NCI-H2081 treated with DMSO at 0.1 percent for 48 hours (cell line): ENCODE measurements around the gene VPREB3.

Source experiments
- DNase-seq: peaks from one replicate; lab custom pipeline; 2025; lab: John Stamatoyannopoulos, UW

Gene VPREB3, protein sequence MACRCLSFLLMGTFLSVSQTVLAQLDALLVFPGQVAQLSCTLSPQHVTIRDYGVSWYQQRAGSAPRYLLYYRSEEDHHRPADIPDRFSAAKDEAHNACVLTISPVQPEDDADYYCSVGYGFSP

DNA sequence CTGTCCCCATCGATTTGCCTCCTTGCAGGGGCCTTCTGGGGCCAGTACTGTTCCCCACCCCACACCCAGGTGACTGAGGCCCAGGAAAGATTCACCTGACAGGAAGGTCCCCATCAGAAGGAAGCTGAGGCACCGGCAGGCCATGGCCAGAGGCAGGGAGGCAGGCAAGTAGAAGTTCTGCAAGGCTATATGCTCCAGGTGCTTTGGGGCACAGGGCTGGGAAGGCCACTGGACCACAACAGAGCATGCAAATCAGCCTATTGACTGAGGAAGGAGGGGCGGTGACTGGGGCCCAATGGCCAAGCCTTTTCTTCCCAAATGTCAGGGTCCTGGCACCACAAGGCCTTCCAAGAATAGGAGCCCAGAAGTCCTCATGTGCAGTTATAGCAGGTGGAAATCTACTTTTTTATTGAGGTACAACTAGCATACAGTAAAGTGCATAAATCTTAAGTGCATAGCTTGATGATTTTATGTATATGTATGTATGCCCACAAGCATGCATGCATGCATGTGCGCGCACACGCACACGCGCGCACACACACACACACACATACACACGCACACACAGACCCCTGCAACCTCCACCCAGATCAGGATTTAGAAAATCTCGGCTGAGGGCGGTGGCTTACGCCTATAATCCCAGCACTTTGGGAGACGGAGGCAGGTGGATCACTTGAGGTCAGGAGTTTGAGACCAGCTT, at the start of gene VPREB3:
VPREB3 (minus strand) TSS at position 206 of the 700 bp plus-strand sequence; CDS start at position 144, 62 bp downstream.
- DNase-seq, result no peak

DNA sequence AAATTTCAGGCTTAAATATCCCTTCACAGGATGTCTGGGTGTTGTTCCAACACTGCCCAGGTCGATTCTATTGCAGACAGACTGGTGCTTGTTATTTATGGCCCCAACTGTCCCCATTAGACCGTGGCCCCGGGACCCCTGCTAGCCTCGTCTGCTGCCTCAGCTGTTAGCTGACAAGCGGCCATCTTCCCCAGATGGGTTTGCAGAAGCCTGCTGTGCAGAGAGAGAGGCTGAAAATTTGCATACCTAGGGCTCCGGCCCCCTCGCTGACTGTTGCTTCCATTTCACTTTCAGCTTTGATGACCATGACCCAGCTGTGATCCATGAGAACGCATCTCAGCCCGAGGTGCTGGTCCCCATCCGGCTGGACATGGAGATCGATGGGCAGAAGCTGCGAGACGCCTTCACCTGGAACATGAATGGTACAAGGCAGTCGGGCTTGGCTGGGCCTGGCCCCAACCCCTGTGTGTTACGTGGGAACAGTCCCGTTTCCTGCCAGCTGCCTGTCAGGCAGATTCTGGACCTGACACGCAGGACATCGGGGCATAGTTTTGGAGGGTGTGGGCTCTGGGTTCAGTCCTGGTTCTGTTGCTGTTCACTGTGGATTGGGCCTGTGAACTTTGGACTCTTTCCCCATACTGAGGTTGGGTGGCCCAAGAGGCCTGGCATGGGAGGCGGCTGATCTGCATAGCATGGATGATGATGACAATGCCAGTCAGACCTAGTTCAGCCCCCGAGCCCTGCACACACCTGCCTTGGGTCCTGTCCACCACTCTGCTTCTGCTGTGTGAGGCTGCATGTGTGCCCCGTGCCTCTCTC, 49.0 kb upstream of the VPREB3 start:
- DNase-seq, result no peak

DNA sequence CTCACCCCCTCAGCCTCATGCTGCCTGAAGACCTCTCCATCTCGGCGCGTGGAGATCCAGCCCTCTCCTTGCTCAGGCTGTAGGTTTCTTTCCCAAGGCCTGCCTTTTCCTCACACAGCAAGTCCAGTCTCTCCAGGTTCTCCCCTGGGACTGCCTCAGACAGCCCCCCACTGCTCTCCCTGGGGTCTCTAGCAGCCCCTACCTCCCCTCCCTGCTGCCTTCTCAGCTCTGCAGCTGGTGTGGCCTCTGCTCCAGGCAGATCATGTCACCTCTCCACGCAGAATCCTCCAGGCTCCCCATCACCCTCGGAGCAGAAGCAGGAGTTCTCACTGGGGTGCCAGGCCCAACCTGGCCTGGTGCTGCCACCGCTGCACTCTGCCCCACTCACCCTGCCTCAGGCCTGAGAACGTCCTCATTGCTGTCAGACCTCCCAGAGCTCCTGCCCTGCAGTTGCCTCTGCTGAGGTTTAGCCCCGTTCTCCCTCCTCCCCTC, 47.7 kb upstream of the VPREB3 start:
- no peak for DNase-seq

DNA sequence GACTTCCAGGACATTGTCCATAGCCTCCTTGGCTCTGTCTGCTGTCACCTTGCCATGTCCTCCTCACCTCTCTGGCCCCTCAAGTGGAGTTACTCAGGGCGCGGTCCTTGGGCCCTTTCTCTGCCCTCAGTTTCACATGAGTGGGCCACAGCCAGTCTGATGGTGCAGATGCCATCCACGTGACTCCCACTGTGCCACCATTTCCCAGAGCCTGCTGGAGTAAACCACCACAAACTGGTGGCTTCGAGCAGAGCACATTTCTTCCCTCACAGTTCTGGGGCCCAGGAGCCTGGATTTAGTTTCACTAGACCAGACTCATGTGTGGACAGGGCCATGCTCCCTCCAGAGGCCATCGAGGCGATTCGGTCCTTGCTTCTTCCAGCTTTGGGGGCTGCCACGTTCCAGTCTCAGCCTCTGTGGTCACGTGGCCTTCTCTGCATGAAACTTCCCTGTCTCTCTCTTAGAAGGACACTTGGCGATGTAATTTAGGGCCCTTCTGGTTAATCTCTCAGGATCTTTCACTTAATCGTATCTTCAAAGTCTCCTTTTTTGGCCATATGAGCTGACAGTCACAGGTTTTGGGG, 47.1 kb upstream of the VPREB3 start:
- DNase-seq, result no peak

DNA sequence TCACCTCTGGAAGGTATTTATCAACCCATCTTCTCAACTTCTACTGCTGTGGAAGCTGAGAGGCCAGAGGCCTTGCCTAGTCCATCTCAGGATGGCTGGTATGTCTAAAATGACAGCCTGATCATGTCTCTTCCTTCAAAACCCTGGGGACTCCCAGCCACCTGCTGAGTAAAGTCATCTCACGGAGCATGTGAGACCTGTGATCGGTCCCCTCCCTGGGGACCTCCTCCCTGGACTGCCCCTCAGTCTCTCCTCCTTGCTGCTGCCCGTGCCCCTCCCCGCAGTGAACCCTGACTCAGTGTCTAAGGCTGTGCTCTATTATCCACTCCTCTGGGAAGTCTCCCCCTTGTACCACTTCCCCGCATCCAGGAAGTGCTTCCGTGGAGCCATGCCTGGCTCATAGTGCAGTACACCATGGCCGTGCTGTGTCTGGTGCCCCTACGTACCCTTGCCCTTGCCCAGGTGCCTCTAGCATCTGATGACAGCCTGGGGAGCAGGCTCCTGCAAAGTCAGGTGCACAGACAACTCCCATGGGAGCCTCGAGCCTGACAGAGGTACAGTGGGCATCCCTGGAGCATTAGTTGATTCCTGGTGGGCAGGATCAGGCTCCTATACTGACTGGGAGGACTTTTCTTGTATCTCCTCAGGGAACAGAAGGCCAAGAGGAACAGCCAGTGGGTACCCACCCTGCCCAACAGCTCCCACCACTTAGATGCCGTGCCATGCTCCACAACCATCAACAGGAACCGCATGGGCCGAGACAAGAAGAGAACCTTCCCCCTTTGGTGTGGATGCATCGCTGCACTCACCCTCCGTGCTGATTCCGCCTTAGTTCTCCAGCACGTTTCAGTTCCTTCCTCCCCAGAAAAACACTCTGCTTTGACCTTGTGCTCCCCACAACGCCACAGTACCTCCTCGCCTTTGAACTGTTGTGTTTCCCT, 46.3 kb upstream of the VPREB3 start:
- DNase-seq, result no peak

DNA sequence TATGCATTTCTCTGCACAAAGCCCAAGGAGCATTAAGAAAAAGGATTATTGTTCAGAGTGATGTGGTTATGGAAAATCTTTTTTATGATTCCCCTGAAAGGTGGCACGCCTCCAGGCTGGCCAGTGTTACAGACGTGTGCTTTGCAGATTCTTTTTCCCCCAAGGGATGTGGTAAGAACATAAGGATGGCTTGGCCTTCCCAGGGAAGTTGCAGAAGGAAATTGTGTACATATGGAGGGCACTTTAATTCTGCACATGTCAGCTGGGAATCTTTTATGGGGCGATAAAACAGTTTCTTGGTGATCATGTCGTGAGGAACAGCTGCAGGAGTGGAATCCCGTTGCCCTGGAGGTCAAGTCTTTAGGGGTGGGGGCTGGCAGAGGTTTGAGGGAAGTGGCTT, 42.2 kb upstream of the VPREB3 start:
- no peak for DNase-seq

DNA sequence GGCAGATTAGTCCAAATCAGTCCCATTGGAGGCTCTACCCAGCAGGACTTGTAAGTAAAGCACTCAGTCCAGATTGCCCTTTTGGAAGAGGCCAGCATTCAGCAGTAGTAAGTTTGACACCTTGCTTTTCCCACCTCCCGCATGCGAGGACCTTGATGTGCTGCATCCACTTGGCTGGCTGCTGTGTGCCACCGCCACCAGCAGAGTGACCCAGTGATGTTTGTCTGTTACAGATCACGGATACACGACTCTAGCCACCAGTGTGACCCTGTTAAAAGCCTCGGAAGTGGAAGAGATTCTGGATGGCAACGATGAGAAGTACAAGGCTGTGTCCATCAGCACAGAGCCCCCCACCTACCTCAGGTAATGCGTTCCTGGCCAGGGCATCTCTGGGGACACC, 39.1 kb upstream of the VPREB3 start:
- no peak for DNase-seq

DNA sequence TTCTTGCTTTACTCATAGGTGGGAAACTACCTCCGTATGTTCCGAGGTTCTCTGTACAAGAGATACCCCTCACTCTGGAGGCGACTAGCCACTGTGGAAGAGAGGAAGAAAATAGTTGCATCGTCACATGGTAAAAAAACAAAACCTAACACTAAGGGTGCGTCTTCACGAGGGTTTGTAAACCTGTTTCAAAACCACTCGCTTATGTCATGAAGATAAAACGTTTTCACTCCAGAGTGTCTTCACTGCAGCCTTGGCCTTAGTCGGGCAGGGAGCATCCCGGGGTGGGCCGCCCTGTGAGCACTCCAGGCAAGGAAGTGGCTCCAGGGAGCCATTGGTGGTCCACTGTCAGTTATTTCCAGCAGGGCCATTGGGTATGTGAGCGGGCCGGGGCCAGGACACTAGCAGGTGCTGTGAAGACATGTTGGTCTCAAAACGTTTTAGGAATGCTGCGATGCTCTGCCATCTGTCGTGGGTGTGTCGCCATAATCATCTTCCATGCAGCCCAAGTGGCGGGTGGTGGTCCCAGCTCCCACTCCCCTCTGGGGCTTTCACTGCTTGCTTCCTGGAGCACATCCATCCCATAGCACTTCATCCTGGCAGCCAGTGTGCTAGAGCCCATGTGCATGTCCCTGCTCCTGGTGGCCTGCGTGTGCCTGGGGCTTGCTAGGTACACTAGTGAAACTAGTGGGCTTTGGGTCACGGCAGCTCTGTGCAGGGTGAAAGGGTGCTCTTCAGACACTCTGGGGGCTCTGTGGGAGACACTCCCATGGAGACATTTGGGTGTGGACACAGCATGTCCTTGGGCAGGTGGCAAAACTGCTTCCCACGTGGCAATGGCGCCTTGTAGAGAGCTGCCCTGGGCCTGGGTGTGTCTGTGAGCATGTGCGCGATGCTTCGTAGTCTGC, 37.8 kb upstream of the VPREB3 start:
- DNase-seq, result no peak

DNA sequence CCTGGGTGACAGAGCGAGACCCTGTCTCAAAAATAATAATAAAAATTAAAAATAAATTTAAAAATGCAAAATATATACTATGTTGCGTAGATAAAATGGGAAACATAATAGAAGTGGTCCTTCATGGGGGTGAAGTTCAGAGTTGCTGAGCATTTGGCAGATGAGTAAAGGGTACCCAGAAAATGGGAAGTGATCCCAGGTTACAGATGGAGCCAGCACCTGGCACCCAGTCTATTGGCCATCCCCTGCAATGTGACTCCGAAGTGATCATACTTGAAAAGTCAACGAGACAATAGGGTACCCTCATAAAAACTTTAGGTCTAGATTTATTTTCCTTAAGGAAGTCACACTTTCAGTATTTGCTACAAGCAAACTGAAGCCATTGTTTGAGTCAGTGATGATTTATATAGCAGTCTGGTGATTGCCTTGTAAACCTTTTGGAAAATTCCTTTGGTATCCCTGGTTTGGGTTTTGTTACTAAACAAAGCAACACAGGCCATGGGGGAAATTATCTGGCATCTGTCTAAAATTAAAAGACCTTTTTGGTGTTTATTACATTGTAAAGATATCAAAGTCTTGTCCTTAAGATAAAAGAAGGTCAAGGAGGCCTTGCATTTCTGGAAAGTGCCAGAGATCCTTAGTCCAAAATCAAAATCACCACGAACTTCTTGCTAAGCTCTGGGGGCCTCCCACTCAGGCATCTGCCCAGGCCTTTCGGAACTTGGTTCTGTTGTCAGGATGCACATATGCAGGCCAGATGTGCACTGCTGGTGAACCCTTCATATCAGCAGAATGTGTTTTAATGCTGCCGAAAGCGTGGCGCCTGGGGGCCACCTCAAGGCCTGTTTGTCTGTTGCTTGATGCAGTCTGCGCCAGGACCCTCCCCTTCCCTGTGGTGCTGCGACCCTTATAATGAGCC, 36.9 kb upstream of the VPREB3 start:
- DNase-seq, result no peak

DNA sequence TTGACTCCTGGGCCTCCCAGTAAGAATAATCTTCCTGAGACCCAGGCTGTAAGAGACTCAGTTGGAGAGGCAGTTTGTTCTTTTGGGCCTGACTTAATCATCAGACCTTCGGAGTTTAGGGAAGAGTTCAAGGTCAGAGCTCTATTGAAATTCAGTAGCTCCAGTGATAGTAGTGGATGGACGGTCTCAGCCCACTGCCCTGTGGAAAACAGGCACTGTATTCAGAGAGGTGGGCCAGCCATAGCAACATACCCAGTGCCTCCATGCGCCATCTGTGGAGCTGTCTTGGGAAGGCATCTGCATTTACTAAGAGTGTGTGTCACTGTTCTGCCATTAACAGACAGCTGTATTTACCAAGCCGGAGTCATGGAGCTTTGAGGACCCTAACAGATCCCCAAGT, 35.4 kb upstream of the VPREB3 start:
- DNase-seq, result no peak

DNA sequence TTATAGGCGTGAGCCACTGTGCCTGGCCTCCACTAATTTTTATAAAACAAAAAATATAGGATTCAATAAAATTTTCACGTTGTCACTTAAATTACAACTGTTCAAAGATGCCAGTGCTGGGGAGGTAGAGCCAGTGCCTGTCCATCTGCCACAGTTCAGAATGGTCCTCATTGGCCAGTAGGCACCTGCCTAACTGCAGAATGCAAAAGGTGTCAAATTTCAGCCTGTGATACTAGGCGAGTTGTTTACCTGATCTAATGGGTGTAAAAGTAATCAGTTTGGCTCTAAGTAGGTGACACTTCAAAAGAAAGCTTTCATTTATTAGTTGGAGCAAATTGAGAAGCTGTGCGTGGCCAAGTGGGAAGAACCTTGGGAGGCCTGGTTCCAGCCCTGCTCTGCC, 34.9 kb upstream of the VPREB3 start:
- no peak for DNase-seq

DNA sequence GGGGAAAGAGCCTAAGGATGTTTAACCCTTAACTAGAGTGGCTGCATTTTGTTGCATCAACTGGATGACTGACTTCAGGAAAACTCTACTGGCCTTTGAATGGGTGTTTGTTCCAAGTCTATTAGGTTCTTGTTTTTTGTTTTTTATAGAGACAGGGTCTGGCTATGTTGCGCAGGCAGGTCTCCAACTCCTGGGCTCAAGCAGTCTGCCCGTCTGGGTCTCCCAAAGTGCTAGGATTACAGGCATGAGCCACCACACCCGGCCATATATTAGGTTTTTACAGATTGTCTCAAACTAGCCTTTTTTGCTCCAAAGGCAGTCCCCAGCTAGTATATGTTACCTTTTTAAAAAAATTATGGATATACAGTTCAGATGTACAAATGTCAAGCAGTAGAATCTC, 33.7 kb upstream of the VPREB3 start:
- DNase-seq, result no peak

DNA sequence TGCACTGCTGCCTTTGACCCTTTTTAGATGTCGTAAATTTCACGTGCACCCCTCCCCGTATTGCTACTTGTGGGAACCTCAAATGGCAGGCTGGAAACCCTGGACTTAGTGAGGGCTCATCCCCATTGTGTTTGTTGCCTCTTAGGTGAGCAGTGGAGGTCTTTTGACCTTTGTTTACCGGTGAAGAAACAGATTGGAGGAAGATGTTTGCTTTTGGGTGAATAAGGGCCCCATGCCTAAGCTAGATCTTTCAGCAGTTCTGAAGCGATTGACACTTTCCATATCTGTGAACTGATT, 33.3 kb upstream of the VPREB3 start:
- DNase-seq, result no peak

DNA sequence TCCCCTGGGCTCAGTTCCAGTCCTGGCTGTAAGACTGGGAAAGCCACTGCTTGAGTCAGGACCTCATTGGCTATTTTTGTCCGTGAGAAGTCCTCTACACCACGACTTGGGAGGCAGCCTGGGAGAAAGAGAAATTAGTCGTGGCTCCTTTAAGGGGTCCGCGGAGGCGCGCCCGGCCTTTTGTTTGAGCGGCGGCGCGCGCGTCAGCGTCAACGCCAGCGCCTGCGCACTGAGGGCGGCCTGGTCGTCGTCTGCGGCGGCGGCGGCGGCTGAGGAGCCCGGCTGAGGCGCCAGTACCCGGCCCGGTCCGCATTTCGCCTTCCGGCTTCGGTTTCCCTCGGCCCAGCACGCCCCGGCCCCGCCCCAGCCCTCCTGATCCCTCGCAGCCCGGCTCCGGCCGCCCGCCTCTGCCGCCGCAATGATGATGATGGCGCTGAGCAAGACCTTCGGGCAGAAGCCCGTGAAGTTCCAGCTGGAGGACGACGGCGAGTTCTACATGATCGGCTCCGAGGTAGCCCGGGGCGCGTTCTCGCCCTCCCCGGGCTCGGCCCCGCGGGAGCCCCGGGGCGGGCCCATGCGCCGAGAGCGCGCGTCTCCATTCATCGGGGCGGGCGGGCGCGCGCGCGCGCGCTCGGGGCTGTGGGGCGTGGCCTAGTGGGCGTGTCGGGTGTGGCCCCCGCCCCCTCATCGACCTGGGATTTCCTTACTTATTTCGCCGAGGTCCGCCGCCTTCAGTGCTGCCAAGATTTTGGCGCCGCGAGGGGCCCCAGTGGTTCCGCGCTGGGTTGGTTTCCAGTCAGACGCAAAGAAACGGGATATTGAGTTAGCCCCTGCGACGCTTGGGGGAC, 32.8 kb upstream of the VPREB3 start, which contains the start of gene SMARCB1:
SMARCB1 (plus strand) TSS at position 215 of the 848 bp plus-strand sequence; CDS start at position 419, 204 bp downstream.
- DNase-seq, result no peak

DNA sequence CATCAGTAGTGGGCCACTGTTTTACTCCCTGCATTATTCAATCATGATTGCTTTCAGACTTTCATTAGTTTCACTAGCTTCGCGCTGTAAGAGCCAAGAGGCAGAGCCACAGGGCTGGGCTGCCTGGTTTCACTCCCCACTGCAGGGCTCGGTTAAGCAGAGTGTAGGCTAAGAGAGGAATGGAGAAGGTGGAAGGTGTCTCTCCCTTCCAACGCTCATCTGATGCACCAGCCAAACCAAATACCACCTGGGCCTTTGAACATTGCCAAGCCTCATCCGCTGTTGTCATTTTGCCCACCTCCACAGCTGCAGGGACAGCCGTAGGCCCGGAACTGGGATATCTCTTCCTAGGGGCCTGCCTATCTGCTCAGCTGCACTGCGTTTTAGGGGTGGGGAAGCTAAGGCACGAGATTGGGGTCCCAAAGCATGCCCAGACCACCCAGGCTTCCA, 32.1 kb upstream of the VPREB3 start:
- DNase-seq, result no peak

DNA sequence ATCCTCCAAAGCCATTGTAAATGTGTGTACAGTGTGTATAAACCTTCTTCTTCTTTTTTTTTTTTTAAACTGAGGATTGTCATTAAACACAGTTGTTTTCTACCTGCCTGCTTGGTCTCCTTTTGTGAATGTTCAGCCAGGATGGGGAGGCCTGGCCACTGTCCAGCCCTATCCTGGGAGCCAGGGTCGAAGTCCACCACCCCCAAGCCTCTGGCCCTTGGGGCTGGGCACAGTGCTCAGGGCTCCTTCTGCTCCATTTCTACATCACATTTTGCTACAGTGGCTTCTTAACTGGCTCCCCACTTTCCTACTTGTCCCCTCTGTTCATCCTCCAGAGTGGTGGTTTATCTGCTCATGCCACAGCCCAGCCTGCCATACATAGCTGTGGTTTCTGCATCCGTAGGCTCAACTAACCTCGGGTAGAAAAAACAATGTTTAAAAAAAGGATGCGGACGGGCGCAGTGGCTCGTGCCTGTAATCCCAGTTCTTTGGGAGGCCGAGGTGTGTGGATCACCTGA, 30.0 kb upstream of the VPREB3 start:
- DNase-seq, result no peak

DNA sequence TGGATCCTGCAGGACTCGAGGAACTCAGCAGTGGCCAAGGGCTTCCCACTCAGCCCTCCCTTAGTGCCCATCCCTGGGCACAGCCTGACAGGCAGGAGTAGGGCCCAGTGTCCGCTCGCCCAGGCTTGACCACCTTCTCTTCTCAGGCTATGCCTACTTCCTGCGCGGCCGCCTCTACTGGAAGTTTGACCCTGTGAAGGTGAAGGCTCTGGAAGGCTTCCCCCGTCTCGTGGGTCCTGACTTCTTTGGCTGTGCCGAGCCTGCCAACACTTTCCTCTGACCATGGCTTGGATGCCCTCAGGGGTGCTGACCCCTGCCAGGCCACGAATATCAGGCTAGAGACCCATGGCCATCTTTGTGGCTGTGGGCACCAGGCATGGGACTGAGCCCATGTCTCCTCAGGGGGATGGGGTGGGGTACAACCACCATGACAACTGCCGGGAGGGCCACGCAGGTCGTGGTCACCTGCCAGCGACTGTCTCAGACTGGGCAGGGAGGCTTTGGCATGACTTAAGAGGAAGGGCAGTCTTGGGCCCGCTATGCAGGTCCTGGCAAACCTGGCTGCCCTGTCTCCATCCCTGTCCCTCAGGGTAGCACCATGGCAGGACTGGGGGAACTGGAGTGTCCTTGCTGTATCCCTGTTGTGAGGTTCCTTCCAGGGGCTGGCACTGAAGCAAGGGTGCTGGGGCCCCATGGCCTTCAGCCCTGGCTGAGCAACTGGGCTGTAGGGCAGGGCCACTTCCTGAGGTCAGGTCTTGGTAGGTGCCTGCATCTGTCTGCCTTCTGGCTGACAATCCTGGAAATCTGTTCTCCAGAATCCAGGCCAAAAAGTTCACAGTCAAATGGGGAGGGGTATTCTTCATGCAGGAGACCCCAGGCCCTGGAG, 29.3 kb upstream of the VPREB3 start:
- no peak for DNase-seq
